NCI-H2196 treated with DMSO at 0.1 percent for 48 hours (cell line): ENCODE results near the gene PRKAR1B.
"Not testable (repeated sequence)": the region's sequence is repeated elsewhere in the genome, so short reads cannot be mapped to it uniquely, and the experiment has no call there.

ENCODE experiments used
- DNase-seq: peaks from one replicate; lab custom pipeline; 2025; ENCODE audit not compliant: unreplicated experiment; lab: John Stamatoyannopoulos, UW

The PRKAR1B gene

GRCh38 chr7:757741-758163, 30.7 kb upstream of the PRKAR1B start:
- no peak for DNase-seq

- DNase-seq, result no peak
These were observed 30.0 kb upstream of the PRKAR1B start for GRCh38 chr7:756928-757560.

- no peak for DNase-seq
These were observed 29.3 kb upstream of the PRKAR1B start for GRCh38 chr7:756231-756927.

- DNase-seq, result no peak
These were observed 28.3 kb upstream of the PRKAR1B start for GRCh38 chr7:755413-755805.

GRCh38 chr7:754531-755412, 27.7 kb upstream of the PRKAR1B start:
- DNase-seq, result no peak

- no peak for DNase-seq
These were observed 26.1 kb upstream of the PRKAR1B start for GRCh38 chr7:753190-753589.

- DNase-seq, result not testable (repeated sequence)
These were observed 25.2 kb upstream of the PRKAR1B start for GRCh38 chr7:752256-752655.

GRCh38 chr7:751826-752225, 24.7 kb upstream of the PRKAR1B start:
- DNase-seq, result no peak

- no peak for DNase-seq
These were observed 23.2 kb upstream of the PRKAR1B start for GRCh38 chr7:750111-750905.

GRCh38 chr7:749140-749551, 22.1 kb upstream of the PRKAR1B start:
- no peak for DNase-seq

- no peak for DNase-seq
These were observed 21.4 kb upstream of the PRKAR1B start for GRCh38 chr7:748446-748845.

- no peak for DNase-seq
These were observed 20.1 kb upstream of the PRKAR1B start for GRCh38 chr7:747186-747585.

- DNase-seq, result no peak
These were observed 19.3 kb upstream of the PRKAR1B start for GRCh38 chr7:746155-747061.

GRCh38 chr7:745431-746154, 18.5 kb upstream of the PRKAR1B start:
- no peak for DNase-seq

- DNase-seq, result no peak
These were observed 17.9 kb upstream of the PRKAR1B start for GRCh38 chr7:744854-745430.

GRCh38 chr7:744128-744520, 17.0 kb upstream of the PRKAR1B start:
- DNase-seq, result not testable (repeated sequence)

- DNase-seq, result not testable (repeated sequence)
These were observed 16.5 kb upstream of the PRKAR1B start for GRCh38 chr7:743341-744127.

GRCh38 chr7:742791-743190, 15.7 kb upstream of the PRKAR1B start:
- DNase-seq, result no peak
